ENCODE data around the gene TUBB4B.
"Not testable (repeated sequence)": the region's sequence is repeated elsewhere in the genome, so short reads cannot be mapped to it uniquely, and the experiment has no call there.

Gene TUBB4B

GRCh38 chr9:137237759-137238726 is 3.0 kb upstream of the TUBB4B start:
- peak; percentile 85 for DNase-seq

GRCh38 chr9:137239541-137240200 is 1.4 kb upstream of the TUBB4B start:
- DNase-seq = not testable (repeated sequence)

- DNase-seq = peak; percentile 92
Observed at GRCh38 chr9:137240318-137240840, 708 bp upstream of the TUBB4B start.

- peak; percentile 66 for DNase-seq
Observed at GRCh38 chr9:137241490-137242268, 592 bp downstream of the TUBB4B start.

- no peak for DNase-seq
Observed at GRCh38 chr9:137242269-137243203, 1.4 kb downstream of the TUBB4B start.

GRCh38 chr9:137243266-137243625 is 2.2 kb downstream of the TUBB4B start:
- not testable (repeated sequence) for DNase-seq

GRCh38 chr9:137243626-137244485 is 2.8 kb downstream of the TUBB4B start:
- DNase-seq = peak; percentile 85

GRCh38 chr9:137244486-137245449 is 3.7 kb downstream of the TUBB4B start:
- peak; percentile 90 for DNase-seq

- peak; percentile 82 for DNase-seq
Observed at GRCh38 chr9:137245450-137246421, 4.6 kb downstream of the TUBB4B start.

- DNase-seq = no peak
Observed at GRCh38 chr9:137247135-137247915, 6.2 kb downstream of the TUBB4B start.

GRCh38 chr9:137247916-137248175 is 6.8 kb downstream of the TUBB4B start:
- no peak for DNase-seq

GRCh38 chr9:137250329-137251193 is 9.5 kb downstream of the TUBB4B start:
- peak; percentile 75 for DNase-seq

- no peak for DNase-seq
Observed at GRCh38 chr9:137251194-137251461, 10.0 kb downstream of the TUBB4B start, which contains the start of gene STPG3. STPG3 (plus strand) TSS chr9:137251286; CDS start chr9:137251287, 1 bp downstream.

- no peak for DNase-seq
Observed at GRCh38 chr9:137251490-137252268, 10.6 kb downstream of the TUBB4B start.

GRCh38 chr9:137252555-137253506 is 11.7 kb downstream of the TUBB4B start:
- DNase-seq = peak; percentile 72
